ENCODE data around the gene DNAL1.

DNAL1 gene

GRCh38 chr14:73724696-73725095, 79.9 kb downstream of the DNAL1 start:
- DNase-seq (ENCODE audit: low spot score): no peak

GRCh38 chr14:73725116-73726024, 80.6 kb downstream of the DNAL1 start:
- peak; percentile 85 for DNase-seq (ENCODE audit: low spot score)

- DNase-seq (ENCODE audit: low spot score): no peak
Observed at GRCh38 chr14:73726025-73726961, 81.5 kb downstream of the DNAL1 start.

GRCh38 chr14:73727166-73727565, 82.4 kb downstream of the DNAL1 start:
- DNase-seq (ENCODE audit: low spot score): no peak

- DNase-seq (ENCODE audit: low spot score): peak; percentile 92
Observed at GRCh38 chr14:73728717-73729330, 84.0 kb downstream of the DNAL1 start.

GRCh38 chr14:73729556-73730265, 84.9 kb downstream of the DNAL1 start:
- DNase-seq (ENCODE audit: low spot score): no peak

- no peak for DNase-seq (ENCODE audit: low spot score)
Observed at GRCh38 chr14:73731111-73731510, 86.3 kb downstream of the DNAL1 start.

GRCh38 chr14:73732006-73732405, 87.2 kb downstream of the DNAL1 start:
- DNase-seq (ENCODE audit: low spot score): no peak

GRCh38 chr14:73736842-73737241, 92.1 kb downstream of the DNAL1 start:
- DNase-seq (ENCODE audit: low spot score): no peak

GRCh38 chr14:73738518-73739173, 93.9 kb downstream of the DNAL1 start:
- DNase-seq (ENCODE audit: low spot score): no peak

- DNase-seq (ENCODE audit: low spot score): no peak
Observed at GRCh38 chr14:73739174-73739898, 94.5 kb downstream of the DNAL1 start.

GRCh38 chr14:73739899-73740617, 95.3 kb downstream of the DNAL1 start:
- DNase-seq (ENCODE audit: low spot score): no peak

GRCh38 chr14:73740618-73741326, 96.0 kb downstream of the DNAL1 start:
- DNase-seq (ENCODE audit: low spot score): peak; percentile 44

- DNase-seq (ENCODE audit: low spot score): peak; percentile 96
Observed at GRCh38 chr14:73741386-73741875, 96.6 kb downstream of the DNAL1 start.

- peak; percentile 66 for DNase-seq (ENCODE audit: low spot score)
Observed at GRCh38 chr14:73741876-73742519, 97.2 kb downstream of the DNAL1 start.

- no peak for DNase-seq (ENCODE audit: low spot score)
Observed at GRCh38 chr14:73742520-73743238, 97.9 kb downstream of the DNAL1 start.

- DNase-seq (ENCODE audit: low spot score): peak; percentile 50
Observed at GRCh38 chr14:73743431-73743931, 98.7 kb downstream of the DNAL1 start.

Data from hematopoietic multipotent progenitor cell treated with erythropoietin and hydrocortisone succinate and interleukin-3 and kit ligand, for 15 days (in vitro differentiated cells).